SU-DHL-6 (cell line): ENCODE data around the gene OSBPL7.

Experiments used
- EZH2phosphoT487 ChIP-seq: fragments of 200-600 bp; sonication (generic), shearing (Covaris generic); conservative IDR thresholded peaks from 2 replicates; pipeline ENCODE4 v1.6.1; 2018; ENCODE audit warnings: mild to moderate bottlenecking, antibody characterized with exemption, low read length, moderate library complexity, mixed read lengths
- TF ChIP-seq, protein P1 (sequence below): fragments of 200-600 bp; sonication (generic); IDR thresholded peaks from one replicate; pipeline ENCODE4 v1.5.1; 2017; ENCODE audit warnings: antibody characterized with exemption, mild to moderate bottlenecking, low read length, moderate library complexity; ENCODE audit not compliant: insufficient read depth, poor library complexity, severe bottlenecking

DNA sequence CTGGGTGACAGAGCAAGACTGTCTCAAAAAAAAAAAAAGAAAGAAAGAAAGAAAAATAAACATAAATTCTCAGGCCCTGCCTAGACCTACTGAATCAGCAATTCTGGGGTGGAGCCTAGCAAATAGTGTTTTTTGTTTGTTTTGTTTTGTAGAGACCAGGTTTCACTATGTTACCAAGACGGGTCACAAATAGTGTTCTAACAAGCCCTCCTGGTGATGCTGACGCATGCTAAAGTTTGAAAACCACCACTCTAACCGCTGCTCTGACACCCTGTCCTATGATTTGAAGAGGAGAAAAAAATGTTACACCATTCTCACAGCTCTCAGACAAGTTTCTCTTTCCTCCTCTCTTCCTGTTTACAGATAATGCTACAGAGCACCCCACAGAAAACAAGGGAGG, 8.3 kb upstream of the OSBPL7 start:
- TF ChIP-seq, protein P1, sequence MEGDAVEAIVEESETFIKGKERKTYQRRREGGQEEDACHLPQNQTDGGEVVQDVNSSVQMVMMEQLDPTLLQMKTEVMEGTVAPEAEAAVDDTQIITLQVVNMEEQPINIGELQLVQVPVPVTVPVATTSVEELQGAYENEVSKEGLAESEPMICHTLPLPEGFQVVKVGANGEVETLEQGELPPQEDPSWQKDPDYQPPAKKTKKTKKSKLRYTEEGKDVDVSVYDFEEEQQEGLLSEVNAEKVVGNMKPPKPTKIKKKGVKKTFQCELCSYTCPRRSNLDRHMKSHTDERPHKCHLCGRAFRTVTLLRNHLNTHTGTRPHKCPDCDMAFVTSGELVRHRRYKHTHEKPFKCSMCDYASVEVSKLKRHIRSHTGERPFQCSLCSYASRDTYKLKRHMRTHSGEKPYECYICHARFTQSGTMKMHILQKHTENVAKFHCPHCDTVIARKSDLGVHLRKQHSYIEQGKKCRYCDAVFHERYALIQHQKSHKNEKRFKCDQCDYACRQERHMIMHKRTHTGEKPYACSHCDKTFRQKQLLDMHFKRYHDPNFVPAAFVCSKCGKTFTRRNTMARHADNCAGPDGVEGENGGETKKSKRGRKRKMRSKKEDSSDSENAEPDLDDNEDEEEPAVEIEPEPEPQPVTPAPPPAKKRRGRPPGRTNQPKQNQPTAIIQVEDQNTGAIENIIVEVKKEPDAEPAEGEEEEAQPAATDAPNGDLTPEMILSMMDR = no peak
- TF ChIP-seq EZH2phosphoT487 = no peak
